PC-9 (cell line): ENCODE measurements around the gene CRYBG1.

ENCODE experiments used
- CTCF ChIP-seq: fragments of 200-600 bp; sonication (generic); conservative IDR thresholded peaks from 2 replicates; pipeline ENCODE4 v1.6.1; 2017; ENCODE audit warnings: mixed run types, antibody characterized with exemption, mild to moderate bottlenecking, moderate library complexity
- EZH2 ChIP-seq: fragments of 200-600 bp; sonication (generic); IDR thresholded peaks from 2 replicates; pipeline ENCODE4 v1.8.0; 2017; ENCODE audit warnings: antibody characterized with exemption, low read depth

- TF ChIP-seq EZH2 (no peak), CTCF (no peak)
These were observed 116.0 kb downstream of the CRYBG1 start for GRCh38 chr6:106476331-106477105.
